HG03432 (cell line): ENCODE data around the gene TUBB3.
A peak's percentile ranks its signal among the peaks of the same experiment; 100 is the strongest.

ENCODE experiments used
- ATAC-seq: cut with Tn5 transposase; IDR thresholded peaks from one replicate; pipeline ENCODE4 v1.9.1; 2021; ENCODE audit warnings: mild to moderate bottlenecking, moderate library complexity; ENCODE audit not compliant: unreplicated experiment

TUBB3 gene

GRCh38 chr16:89936508-89936907, 13.4 kb downstream of the TUBB3 start:
- no peak for ATAC-seq

- ATAC-seq: no peak
Measured at GRCh38 chr16:89936981-89937380, 13.8 kb downstream of the TUBB3 start.

- no peak for ATAC-seq
Measured at GRCh38 chr16:89938175-89938885, 15.2 kb downstream of the TUBB3 start.

- ATAC-seq: no peak
Measured at GRCh38 chr16:89944773-89945172, 21.6 kb downstream of the TUBB3 start.

GRCh38 chr16:89945654-89946053, 22.5 kb downstream of the TUBB3 start:
- no peak for ATAC-seq

- ATAC-seq: no peak
Measured at GRCh38 chr16:89946515-89946914, 23.4 kb downstream of the TUBB3 start.

GRCh38 chr16:89949121-89949742, 26.1 kb downstream of the TUBB3 start:
- ATAC-seq: no peak

GRCh38 chr16:89949756-89950155, 26.6 kb downstream of the TUBB3 start:
- ATAC-seq: no peak

GRCh38 chr16:89951509-89951908, 28.4 kb downstream of the TUBB3 start:
- no peak for ATAC-seq

- ATAC-seq: no peak
Measured at GRCh38 chr16:89952049-89952448, 28.9 kb downstream of the TUBB3 start.

- ATAC-seq: no peak
Measured at GRCh38 chr16:89952551-89952950, 29.4 kb downstream of the TUBB3 start.

GRCh38 chr16:89953671-89954406, 30.7 kb downstream of the TUBB3 start:
- ATAC-seq: peak; percentile 59

GRCh38 chr16:89954462-89954861, 31.3 kb downstream of the TUBB3 start:
- no peak for ATAC-seq

GRCh38 chr16:89955001-89955685, 32.0 kb downstream of the TUBB3 start:
- no peak for ATAC-seq

GRCh38 chr16:89956505-89957215, 33.5 kb downstream of the TUBB3 start:
- ATAC-seq: no peak

GRCh38 chr16:89957216-89957785, 34.2 kb downstream of the TUBB3 start:
- no peak for ATAC-seq

- no peak for ATAC-seq
Measured at GRCh38 chr16:89958068-89958467, 34.9 kb downstream of the TUBB3 start.

- ATAC-seq: no peak
Measured at GRCh38 chr16:89958596-89958995, 35.5 kb downstream of the TUBB3 start.

- ATAC-seq: no peak
Measured at GRCh38 chr16:89960966-89961365, 37.8 kb downstream of the TUBB3 start.

GRCh38 chr16:89961920-89962319, 38.8 kb downstream of the TUBB3 start:
- ATAC-seq: no peak
